OCI-LY1 (cell line): ENCODE data around the gene SEMA6B.

Experiments used
- H2AFZ ChIP-seq: fragments of 200-600 bp; sonication (generic), shearing (Covaris generic); 2 replicates; pipeline ENCODE4 v1.6.0; 2014; ENCODE audit warnings: antibody characterized with exemption, mild to moderate bottlenecking, low read length
- H3F3A ChIP-seq: fragments of 200-600 bp; sonication (generic), shearing (Covaris generic); 2 replicates; pipeline ENCODE4 v1.6.0; 2014; ENCODE audit warnings: mild to moderate bottlenecking, antibody characterized with exemption, low read length, moderate library complexity; ENCODE audit not compliant: insufficient read depth
- H3K27ac ChIP-seq: fragments of 200-600 bp; sonication (generic); 2 replicates; pipeline ENCODE4 v1.5.1; 2014; ENCODE audit warnings: low read length, mixed run types, mild to moderate bottlenecking, low read depth; ENCODE audit not compliant: poor library complexity, severe bottlenecking
- H3K27me3 ChIP-seq: fragments of 200-600 bp; sonication (generic); 2 replicates; pipeline ENCODE4 v1.6.0; 2014; ENCODE audit warnings: antibody characterized with exemption, mild to moderate bottlenecking, low read length, moderate library complexity; ENCODE audit not compliant: insufficient read depth
- H3K36me3 ChIP-seq: fragments of 200-600 bp; sonication (generic); 2 replicates; pipeline ENCODE4 v1.6.1; 2014; ENCODE audit warnings: mild to moderate bottlenecking, antibody characterized with exemption, low read length, moderate library complexity, mixed read lengths; ENCODE audit not compliant: insufficient read depth
- H3K4me1 ChIP-seq: fragments of 200-600 bp; sonication (generic); 2 replicates; pipeline ENCODE4 v1.5.1; 2014; ENCODE audit warnings: mild to moderate bottlenecking, low read length, moderate library complexity; ENCODE audit not compliant: insufficient read depth, severe bottlenecking
- H3K4me2 ChIP-seq: fragments of 200-600 bp; sonication (generic), shearing (Covaris generic); 2 replicates; pipeline ENCODE4 v1.6.1; 2014; ENCODE audit warnings: low read length
- H3K4me3 ChIP-seq: fragments of 200-600 bp; sonication (generic); 2 replicates; pipeline ENCODE4 v1.5.1; 2014; ENCODE audit warnings: low read length, low read depth, mild to moderate bottlenecking, mixed read lengths; ENCODE audit not compliant: poor library complexity, severe bottlenecking
- H3K79me2 ChIP-seq: fragments of 200-600 bp; shearing (Covaris generic); 2 replicates; pipeline ENCODE4 v1.6.1; 2016; ENCODE audit warnings: mixed run types, low read length, mixed read lengths; ENCODE audit not compliant: insufficient read depth
- H3K9ac ChIP-seq: fragments of 200-600 bp; sonication (generic), shearing (Covaris generic); 2 replicates; pipeline ENCODE4 v1.6.1; 2014; ENCODE audit warnings: mild to moderate bottlenecking, low read length, mixed read lengths
- H3K9me2 ChIP-seq: fragments of 200-600 bp; sonication (generic), shearing (Covaris generic); 2 replicates; pipeline ENCODE4 v1.6.1; 2014; ENCODE audit warnings: low read depth, mild to moderate bottlenecking, low read length, mixed read lengths
- H3K9me3 ChIP-seq: fragments of 200-600 bp; shearing (Covaris generic); 2 replicates; pipeline ENCODE4 v1.6.1; 2014; ENCODE audit warnings: low read length, mixed read lengths
- H4K20me1 ChIP-seq: fragments of 200-600 bp; sonication (generic), shearing (Covaris generic); 2 replicates; pipeline ENCODE4 v1.6.0; 2016; ENCODE audit warnings: mild to moderate bottlenecking, low read length; ENCODE audit not compliant: insufficient read depth
- CTCF ChIP-seq: fragments of 200-600 bp; sonication (generic), shearing (Covaris generic); IDR thresholded peaks from 2 replicates; pipeline ENCODE4 v1.5.1; 2017; ENCODE audit warnings: mild to moderate bottlenecking, antibody characterized with exemption, low read length, moderate library complexity, mixed read lengths
- EZH2 ChIP-seq: fragments of 200-600 bp; sonication (generic), shearing (Covaris generic); IDR thresholded peaks from 2 replicates; pipeline ENCODE4 v1.8.0; 2017; ENCODE audit warnings: borderline replicate concordance, mixed run types, mild to moderate bottlenecking, antibody characterized with exemption, low read length, moderate library complexity, mixed read lengths

SEMA6B gene

GRCh38 chr19:4519521-4520277, 39.8 kb downstream of the SEMA6B start:
- Histone ChIP-seq H3K27me3 (no peaks in the 10 kb centered on the region), H3K9me3 (no peaks in the 10 kb centered on the region), H3K9me2 (no peaks in the 10 kb centered on the region), H3K79me2 (no peaks in the 10 kb centered on the region), H3F3A (no peaks in the 10 kb centered on the region), H3K4me3 (no peak overlapping the region), H3K9ac (no peak overlapping the region), H2AFZ (no peak overlapping the region), H3K36me3 (no peaks in the 10 kb centered on the region), H3K4me2 (no peak overlapping the region), H3K4me1 (no peaks in the 10 kb centered on the region), H4K20me1 (no peaks in the 10 kb centered on the region), H3K27ac (no peak overlapping the region)
- TF ChIP-seq CTCF (no peak), EZH2 (no peak)

GRCh38 chr19:4519172-4519496, 40.4 kb downstream of the SEMA6B start:
- H3K4me3 ChIP-seq = no peak overlapping the region

GRCh38 chr19:4518345-4519171, 40.9 kb downstream of the SEMA6B start, which contains the start of gene PLIN4:
TSS of gene PLIN4 (minus strand) at chr19:4518486. CDS start at chr19:4518272, 214 bp downstream.
- H3K9me3 ChIP-seq = no peaks in the 10 kb centered on the region
- no peak within 1 kb of the TSS for H3K9ac ChIP-seq
- no peak within 1 kb of the TSS for H3K4me2 ChIP-seq
- no peak within 1 kb of the TSS for H3K27ac ChIP-seq
- no peaks in the 10 kb centered on the region for H3K79me2 ChIP-seq
- H3K4me3 ChIP-seq = no peak within 1 kb of the TSS
- H3F3A ChIP-seq = no peaks in the 10 kb centered on the region
- H2AFZ ChIP-seq = no peak within 1 kb of the TSS
- no peaks in the 10 kb centered on the region for H3K4me1 ChIP-seq
- no peaks in the 10 kb centered on the region for H4K20me1 ChIP-seq
- H3K36me3 ChIP-seq = no peaks in the 10 kb centered on the region
- no peaks in the 10 kb centered on the region for H3K9me2 ChIP-seq
- no peak for TF ChIP-seq EZH2
- TF ChIP-seq CTCF = no peak
- H3K27me3 ChIP-seq = no peaks in the 10 kb centered on the region

More at GRCh38 chr19:4519172-4519496, 40.4 kb downstream of the SEMA6B start:
- Histone ChIP-seq H3K9me2 (no peaks in the 10 kb centered on the region), H3K27ac (no peak overlapping the region), H4K20me1 (no peaks in the 10 kb centered on the region), H3K9ac (no peak overlapping the region), H3K4me2 (no peak overlapping the region), H3K79me2 (no peaks in the 10 kb centered on the region), H3K4me1 (no peaks in the 10 kb centered on the region), H3K9me3 (no peaks in the 10 kb centered on the region), H2AFZ (no peak overlapping the region), H3F3A (no peaks in the 10 kb centered on the region), H3K27me3 (no peaks in the 10 kb centered on the region), H3K36me3 (no peaks in the 10 kb centered on the region)
- TF ChIP-seq EZH2 = no peak
- no peak for TF ChIP-seq CTCF
